Smooth muscle cell (in vitro differentiated cells): ENCODE measurements around the gene ATP11C. TPM values are rescaled to one million over a fixed set of nuclear protein-coding genes. Genes with fewer than 3 reads are reported as not detected.

Experiments used
- DNase-seq: peaks from one replicate; lab custom pipeline; 2025; ENCODE audit not compliant: unreplicated experiment; lab: John Stamatoyannopoulos, UW
- H2AFZ ChIP-seq: fragments of 200-600 bp; sonication (generic); 2 replicates; pipeline ENCODE4 v1.6.0; 2016; ENCODE audit warnings: antibody characterized with exemption, low read depth, mild to moderate bottlenecking
- H3F3A ChIP-seq: fragments of 200-600 bp; sonication (generic); 2 replicates; pipeline ENCODE4 v1.6.0; 2017; ENCODE audit warnings: antibody characterized with exemption, low read depth
- H3K27ac ChIP-seq: fragments of 200-600 bp; sonication (generic); 2 replicates; pipeline ENCODE4 v1.5.1; 2016; ENCODE audit warnings: low read depth, mild to moderate bottlenecking
- H3K27me3 ChIP-seq: fragments of 200-600 bp; sonication (generic); 2 replicates; pipeline ENCODE4 v1.6.1; 2016; ENCODE audit warnings: low read depth, mild to moderate bottlenecking
- H3K36me3 ChIP-seq: fragments of 200-600 bp; sonication (generic); 2 replicates; pipeline ENCODE4 v1.5.1; 2016; ENCODE audit warnings: low read depth
- H3K4me1 ChIP-seq: fragments of 200-600 bp; sonication (generic); 2 replicates; pipeline ENCODE4 v1.5.1; 2016; ENCODE audit warnings: low read depth
- H3K4me2 ChIP-seq: fragments of 200-600 bp; sonication (generic); 2 replicates; pipeline ENCODE4 v1.6.0; 2016; ENCODE audit warnings: mild to moderate bottlenecking
- H3K4me3 ChIP-seq: fragments of 200-600 bp; sonication (generic); 2 replicates; pipeline ENCODE4 v1.5.1; 2016; ENCODE audit warnings: mild to moderate bottlenecking
- H3K79me2 ChIP-seq: fragments of 200-600 bp; sonication (generic); 2 replicates; pipeline ENCODE4 v1.6.0; 2016; ENCODE audit warnings: low read depth, mild to moderate bottlenecking
- H3K9ac ChIP-seq: fragments of 200-600 bp; sonication (generic); 2 replicates; pipeline ENCODE4 v1.6.0; 2016; ENCODE audit warnings: low read depth
- H3K9me3 ChIP-seq: fragments of 200-600 bp; sonication (generic); replicated peaks from 2 replicates; pipeline ENCODE4 v1.5.1; 2016; ENCODE audit warnings: low read depth
- H4K20me1 ChIP-seq: fragments of 200-600 bp; sonication (generic); 2 replicates; pipeline ENCODE4 v1.6.0; 2016; ENCODE audit warnings: low read depth
- WGBS: methylation state at CpG from one replicate; pipeline ENCODE4 v1.1.7; 2016; ENCODE audit warnings: low lambda C conversion rate; 5-methylcytosine and 5-hydroxymethylcytosine counted together
- polyA plus RNA-seq: library from polyadenylated mRNA; unstranded; fragments of >200 nt; fragmentation: Nextera tagmentation; extraction: Ambion mirVana; gene quantifications from 2 replicates; pipeline ENCODE4 v1.2.1, GENCODE V29; 2016
- total RNA-seq: library from RNA; depleted of rRNA; stranded (reverse); fragments of >200 nt; gene quantifications from 2 replicates; pipeline ENCODE4 v1.2.3, GENCODE V29; 2014
- TF ChIP-seq, protein P1 (sequence below): fragments of 200-600 bp; sonication (generic); IDR thresholded peaks from 2 replicates; pipeline ENCODE4 v1.5.1; 2017; ENCODE audit warnings: borderline replicate concordance, mild to moderate bottlenecking, antibody characterized with exemption; ENCODE audit not compliant: insufficient read depth, poor library complexity, severe bottlenecking

ATP11C gene
- total and polyA plus RNA-seq, 2 experiments from 2014 or later = 3.2 to 17.1 TPM

- no peak overlapping the region for H3K9ac ChIP-seq
- no peaks in the 10 kb centered on the region for H3K27me3 ChIP-seq
- H3F3A ChIP-seq = no peaks in the 10 kb centered on the region
- no peak overlapping the region for H2AFZ ChIP-seq
- no peaks in the 10 kb centered on the region for H3K36me3 ChIP-seq
- H3K4me3 ChIP-seq = no peak overlapping the region
- no peaks in the 10 kb centered on the region for H3K9me3 ChIP-seq
- peaks cover 17% of the 10 kb centered on the region for H4K20me1 ChIP-seq
- TF ChIP-seq, protein P1, sequence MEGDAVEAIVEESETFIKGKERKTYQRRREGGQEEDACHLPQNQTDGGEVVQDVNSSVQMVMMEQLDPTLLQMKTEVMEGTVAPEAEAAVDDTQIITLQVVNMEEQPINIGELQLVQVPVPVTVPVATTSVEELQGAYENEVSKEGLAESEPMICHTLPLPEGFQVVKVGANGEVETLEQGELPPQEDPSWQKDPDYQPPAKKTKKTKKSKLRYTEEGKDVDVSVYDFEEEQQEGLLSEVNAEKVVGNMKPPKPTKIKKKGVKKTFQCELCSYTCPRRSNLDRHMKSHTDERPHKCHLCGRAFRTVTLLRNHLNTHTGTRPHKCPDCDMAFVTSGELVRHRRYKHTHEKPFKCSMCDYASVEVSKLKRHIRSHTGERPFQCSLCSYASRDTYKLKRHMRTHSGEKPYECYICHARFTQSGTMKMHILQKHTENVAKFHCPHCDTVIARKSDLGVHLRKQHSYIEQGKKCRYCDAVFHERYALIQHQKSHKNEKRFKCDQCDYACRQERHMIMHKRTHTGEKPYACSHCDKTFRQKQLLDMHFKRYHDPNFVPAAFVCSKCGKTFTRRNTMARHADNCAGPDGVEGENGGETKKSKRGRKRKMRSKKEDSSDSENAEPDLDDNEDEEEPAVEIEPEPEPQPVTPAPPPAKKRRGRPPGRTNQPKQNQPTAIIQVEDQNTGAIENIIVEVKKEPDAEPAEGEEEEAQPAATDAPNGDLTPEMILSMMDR = no peak
- no peak for DNase-seq
- peaks cover 7% of the 10 kb centered on the region for H3K4me1 ChIP-seq
- H3K4me2 ChIP-seq = no peak overlapping the region
- WGBS = 54% methylated on average over 3 of the region's 3 CpGs
- no peaks in the 10 kb centered on the region for H3K79me2 ChIP-seq
- H3K27ac ChIP-seq = no peak overlapping the region
Measured at GRCh38 chrX:139831675-139832456, 101.0 kb downstream of the ATP11C start.

GRCh38 chrX:139831017-139831416 is 101.8 kb downstream of the ATP11C start:
- TF ChIP-seq, protein P1 = no peak
- H3K4me3 ChIP-seq = no peak overlapping the region
- H3K79me2 ChIP-seq = no peaks in the 10 kb centered on the region
- H3F3A ChIP-seq = no peaks in the 10 kb centered on the region
- no peak overlapping the region for H3K9ac ChIP-seq
- no peak overlapping the region for H3K27ac ChIP-seq
- H3K4me1 ChIP-seq = peaks cover 7% of the 10 kb centered on the region
- H4K20me1 ChIP-seq = peaks cover 18% of the 10 kb centered on the region
- H3K36me3 ChIP-seq = no peaks in the 10 kb centered on the region
- no peak overlapping the region for H2AFZ ChIP-seq
- H3K4me2 ChIP-seq = no peak overlapping the region
- H3K9me3 ChIP-seq = no peaks in the 10 kb centered on the region
- no peaks in the 10 kb centered on the region for H3K27me3 ChIP-seq
- DNase-seq = no peak

- H3K4me2 ChIP-seq = no peak overlapping the region
- no peak overlapping the region for H2AFZ ChIP-seq
- H3K27me3 ChIP-seq = no peaks in the 10 kb centered on the region
- H3K27ac ChIP-seq = no peak overlapping the region
- TF ChIP-seq, protein P1 = no peak
- H3K36me3 ChIP-seq = no peaks in the 10 kb centered on the region
- 75% methylated on average over 1 of the region's 1 CpG for WGBS
- H3K4me1 ChIP-seq = peaks cover 7% of the 10 kb centered on the region
- H4K20me1 ChIP-seq = peaks cover 18% of the 10 kb centered on the region
- H3F3A ChIP-seq = no peaks in the 10 kb centered on the region
- H3K4me3 ChIP-seq = no peak overlapping the region
- no peaks in the 10 kb centered on the region for H3K79me2 ChIP-seq
- no peaks in the 10 kb centered on the region for H3K9me3 ChIP-seq
- H3K9ac ChIP-seq = no peak overlapping the region
- DNase-seq = no peak
Measured at GRCh38 chrX:139828830-139829229, 104.0 kb downstream of the ATP11C start.

- H3K27ac ChIP-seq = no peak overlapping the region
- H3K36me3 ChIP-seq = no peaks in the 10 kb centered on the region
- DNase-seq = no peak
- no peak overlapping the region for H2AFZ ChIP-seq
- 61% methylated on average over 1 of the region's 1 CpG for WGBS
- H3K79me2 ChIP-seq = no peaks in the 10 kb centered on the region
- no peak overlapping the region for H3K4me3 ChIP-seq
- TF ChIP-seq, protein P1 = no peak
- peaks cover 18% of the 10 kb centered on the region for H4K20me1 ChIP-seq
- H3K27me3 ChIP-seq = no peaks in the 10 kb centered on the region
- no peaks in the 10 kb centered on the region for H3K9me3 ChIP-seq
- no peaks in the 10 kb centered on the region for H3F3A ChIP-seq
- no peak overlapping the region for H3K4me2 ChIP-seq
- peaks cover 7% of the 10 kb centered on the region for H3K4me1 ChIP-seq
- no peak overlapping the region for H3K9ac ChIP-seq
Measured at GRCh38 chrX:139828033-139828432, 104.8 kb downstream of the ATP11C start.
